Skin of body (tissue), 2 donors: ENCODE data around the gene GHSR. TPM values are rescaled to one million over a fixed set of nuclear protein-coding genes. Genes with fewer than 3 reads are reported as not detected.

ENCODE experiments used
- DNase-seq: peaks from one replicate; lab custom pipeline; 2025; lab: John Stamatoyannopoulos, UW
- total RNA-seq: library from RNA; depleted of rRNA; stranded (reverse); fragments of >200 nt; gene quantifications from one replicate; pipeline ENCODE4 v1.2.3, GENCODE V29; 2014

Gene GHSR
- total RNA-seq = not detected

- no peak for DNase-seq
Observed at GRCh38 chr3:172447611-172448579, at the start of gene GHSR. Gene GHSR, minus strand, starts transcription at chr3:172448456. Its CDS starts 43 bp downstream, at chr3:172448413.

GRCh38 chr3:172490198-172490669, 42.0 kb upstream of the GHSR start:
- DNase-seq = peak; percentile 20

GRCh38 chr3:172478116-172478515, 29.9 kb upstream of the GHSR start:
- no peak for DNase-seq

- DNase-seq = no peak
Observed at GRCh38 chr3:172476347-172476746, 28.1 kb upstream of the GHSR start.

- no peak for DNase-seq
Observed at GRCh38 chr3:172475703-172476102, 27.4 kb upstream of the GHSR start.

GRCh38 chr3:172471903-172472302, 23.6 kb upstream of the GHSR start:
- no peak for DNase-seq

- no peak for DNase-seq
Observed at GRCh38 chr3:172470588-172470987, 22.3 kb upstream of the GHSR start.

- DNase-seq = no peak
Observed at GRCh38 chr3:172467170-172467824, 19.0 kb upstream of the GHSR start.

- no peak for DNase-seq
Observed at GRCh38 chr3:172466553-172467130, 18.4 kb upstream of the GHSR start.

- DNase-seq = no peak
Observed at GRCh38 chr3:172465281-172465680, 17.0 kb upstream of the GHSR start.

- DNase-seq = no peak
Observed at GRCh38 chr3:172464306-172464705, 16.1 kb upstream of the GHSR start.

GRCh38 chr3:172461530-172462138, 13.4 kb upstream of the GHSR start:
- DNase-seq = no peak

- DNase-seq = no peak
Observed at GRCh38 chr3:172456404-172456803, 8.1 kb upstream of the GHSR start.

GRCh38 chr3:172454180-172454579, 5.9 kb upstream of the GHSR start:
- no peak for DNase-seq

GRCh38 chr3:172449466-172450149, 1.4 kb upstream of the GHSR start:
- DNase-seq = no peak

- DNase-seq = no peak
Observed at GRCh38 chr3:172448661-172449465, 607 bp upstream of the GHSR start.

- no peak for DNase-seq
Observed at GRCh38 chr3:172446198-172446597, 2.1 kb downstream of the GHSR start.

- no peak for DNase-seq
Observed at GRCh38 chr3:172444821-172445220, 3.4 kb downstream of the GHSR start.

- no peak for DNase-seq
Observed at GRCh38 chr3:172442606-172443005, 5.7 kb downstream of the GHSR start.

- no peak for DNase-seq
Observed at GRCh38 chr3:172441581-172441980, 6.7 kb downstream of the GHSR start.
